NCI-H2196 treated with DMSO at 0.1 percent for 48 hours (cell line): ENCODE results near the gene TMEM98.
A peak's percentile ranks its signal among the peaks of the same experiment; 100 is the strongest.
"Not testable (repeated sequence)": the region's sequence is repeated elsewhere in the genome, so short reads cannot be mapped to it uniquely, and the experiment has no call there.

Experiments
- DNase-seq: peaks from one replicate; lab custom pipeline; 2025; ENCODE audit not compliant: unreplicated experiment; lab: John Stamatoyannopoulos, UW

The TMEM98 gene, protein sequence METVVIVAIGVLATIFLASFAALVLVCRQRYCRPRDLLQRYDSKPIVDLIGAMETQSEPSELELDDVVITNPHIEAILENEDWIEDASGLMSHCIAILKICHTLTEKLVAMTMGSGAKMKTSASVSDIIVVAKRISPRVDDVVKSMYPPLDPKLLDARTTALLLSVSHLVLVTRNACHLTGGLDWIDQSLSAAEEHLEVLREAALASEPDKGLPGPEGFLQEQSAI

DNA sequence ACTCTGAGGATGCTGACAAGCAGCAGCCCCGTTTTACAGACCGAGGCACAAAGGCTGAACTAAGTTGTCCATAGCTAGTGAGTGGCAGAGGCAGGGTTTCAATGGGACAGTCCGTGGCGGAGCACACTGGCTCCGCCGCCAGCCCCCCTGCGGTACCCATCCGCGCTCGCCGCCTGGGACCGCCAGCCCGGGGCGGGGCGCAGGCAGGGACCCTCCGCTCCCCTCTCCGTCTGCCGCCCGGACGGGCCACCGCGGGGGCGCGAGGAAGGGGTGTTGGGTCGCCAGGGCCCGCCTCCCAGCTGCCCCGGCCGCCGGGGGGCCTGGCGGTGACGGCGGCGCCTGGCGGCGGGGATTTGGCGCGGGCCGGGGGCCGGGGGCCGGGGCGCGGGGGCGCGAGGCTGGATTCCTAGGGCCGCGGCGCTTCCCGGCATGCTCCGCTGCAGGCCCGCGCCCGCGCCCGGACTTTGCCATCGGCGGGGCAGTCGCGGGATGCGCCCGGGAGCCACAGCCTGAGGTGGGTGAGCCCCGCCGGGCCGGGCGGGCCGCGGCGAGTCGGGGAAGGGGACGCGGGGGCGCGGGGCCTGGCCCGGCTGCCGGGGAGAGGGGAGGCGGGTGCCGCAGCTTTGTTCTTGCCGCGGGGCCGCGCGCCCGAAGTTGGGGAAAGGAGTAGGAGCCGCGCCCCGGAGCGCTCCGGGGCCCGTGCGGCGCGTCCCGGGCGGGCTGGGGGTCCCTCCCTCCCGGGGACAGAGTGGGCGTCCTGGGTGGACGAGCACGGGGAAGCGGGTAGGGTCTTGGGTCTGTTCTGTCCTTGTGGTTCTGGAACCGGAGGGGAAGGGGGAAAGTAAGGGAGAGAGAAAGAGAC, at the start of gene TMEM98:
TMEM98 (plus strand) TSS at position 430 of the 862 bp plus-strand sequence. CDS start 3,376 bp downstream, outside the sequence.
- DNase-seq = no peak

DNA sequence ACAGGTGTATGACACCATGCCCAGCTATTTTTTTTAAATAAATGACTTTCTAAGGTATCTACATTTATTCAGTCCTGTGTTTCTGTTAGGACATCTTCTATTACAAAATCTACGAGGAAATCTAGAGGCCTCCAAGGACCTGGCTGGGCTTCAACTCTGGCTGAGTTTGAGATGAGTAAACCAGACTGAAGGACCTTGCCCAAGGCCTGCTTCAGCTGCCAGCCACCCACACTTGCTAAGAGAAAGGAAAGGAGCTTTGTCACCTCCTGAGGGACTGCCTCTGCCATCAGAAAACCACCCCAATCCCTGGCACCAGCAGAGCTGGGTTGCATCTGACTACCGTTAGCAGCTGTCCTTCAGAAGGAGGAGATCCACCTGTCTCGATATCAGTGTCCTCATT, 49.7 kb upstream of the TMEM98 start:
- DNase-seq = no peak

DNA sequence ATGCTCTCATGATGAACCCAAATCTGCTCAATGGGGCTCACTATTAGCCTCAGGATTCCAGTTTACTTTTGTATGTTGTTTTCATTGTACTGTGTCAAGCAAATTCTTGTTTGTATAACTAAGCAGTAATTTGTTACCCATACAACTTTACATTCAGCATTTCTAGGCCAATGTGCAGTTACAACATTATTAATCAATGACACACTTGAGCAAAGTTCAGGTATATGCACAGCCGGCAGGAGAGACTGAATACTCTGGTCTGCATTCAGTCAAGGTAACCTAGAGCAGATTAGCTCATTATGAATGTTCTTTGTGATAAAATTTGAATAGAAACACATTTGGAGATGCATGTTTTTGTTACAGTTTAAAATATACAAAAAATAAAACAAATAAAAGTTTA, 48.8 kb upstream of the TMEM98 start:
- no peak for DNase-seq

DNA sequence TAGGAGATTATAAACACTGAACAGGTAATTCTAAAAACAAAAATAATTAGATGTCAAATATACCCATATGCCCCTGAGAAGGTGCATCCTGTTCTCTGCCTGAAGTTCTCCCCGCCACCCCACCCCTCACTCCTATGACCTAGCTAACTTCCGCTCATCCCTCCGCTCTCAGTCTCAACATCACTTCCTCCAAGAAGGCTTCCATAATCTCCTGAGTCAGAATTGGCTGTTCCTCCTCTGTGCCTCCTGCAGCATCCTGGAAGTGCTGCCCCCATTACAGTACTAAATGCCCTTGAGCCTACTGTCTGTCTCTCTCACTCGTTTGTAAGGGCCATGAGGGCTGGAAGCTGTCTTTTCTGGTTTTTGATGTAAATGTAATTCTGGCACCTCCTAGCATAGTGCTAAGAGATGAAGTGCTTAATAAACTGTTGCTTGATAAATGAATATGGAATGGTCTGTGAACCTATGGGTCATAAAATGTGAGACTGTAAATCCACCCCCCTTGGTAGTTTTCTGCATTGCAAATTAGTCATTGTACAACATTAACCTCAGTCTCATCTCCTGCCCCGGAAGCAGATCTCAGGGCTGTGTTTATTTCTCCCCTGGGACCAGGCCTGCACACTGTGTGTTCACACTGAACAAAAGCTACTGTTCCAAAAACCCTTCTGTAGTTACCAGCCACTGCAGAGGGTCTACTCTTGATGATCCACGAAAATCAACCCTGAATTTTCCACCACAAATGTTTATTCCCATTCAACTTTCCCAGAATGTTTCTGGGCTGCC, 47.1 kb upstream of the TMEM98 start:
- no peak for DNase-seq

DNA sequence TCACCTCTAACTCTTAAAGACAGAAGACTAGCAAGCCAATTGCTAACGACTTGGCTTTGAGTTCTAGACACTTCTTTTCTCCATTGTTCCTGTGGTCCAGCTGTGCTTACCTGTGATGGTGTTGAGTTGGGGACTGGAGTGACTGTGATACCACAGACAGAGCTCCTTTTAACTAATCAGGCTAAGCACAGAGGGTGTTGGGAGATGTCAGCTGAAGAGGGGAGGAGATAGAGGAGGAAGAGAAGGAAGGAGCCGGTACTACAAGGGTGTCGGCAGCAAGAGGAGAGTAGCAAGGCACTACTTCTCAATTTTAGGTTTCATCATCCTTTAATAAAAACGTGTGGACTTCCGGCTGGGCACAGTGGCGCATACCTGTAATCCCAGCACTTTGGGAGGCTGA, 45.9 kb upstream of the TMEM98 start:
- no peak for DNase-seq

DNA sequence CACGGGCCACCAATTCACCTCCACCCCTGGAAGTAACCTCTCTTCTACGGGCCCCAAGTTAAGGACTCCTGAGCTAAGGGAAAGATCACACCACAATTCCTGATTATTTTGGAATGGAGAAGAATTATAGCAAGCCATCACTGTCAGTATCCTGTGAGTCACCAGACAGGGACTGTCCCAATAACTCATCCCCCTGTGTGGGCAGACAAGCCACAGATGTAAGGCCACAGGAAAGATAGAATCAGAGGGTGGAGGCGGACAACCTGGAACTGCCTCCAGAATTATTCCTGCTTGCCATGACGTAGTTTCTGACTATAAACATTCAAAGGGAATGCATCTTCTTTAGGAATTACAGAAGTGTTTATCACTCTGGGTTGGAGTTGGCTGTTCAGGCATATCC, 45.2 kb upstream of the TMEM98 start:
- no peak for DNase-seq

DNA sequence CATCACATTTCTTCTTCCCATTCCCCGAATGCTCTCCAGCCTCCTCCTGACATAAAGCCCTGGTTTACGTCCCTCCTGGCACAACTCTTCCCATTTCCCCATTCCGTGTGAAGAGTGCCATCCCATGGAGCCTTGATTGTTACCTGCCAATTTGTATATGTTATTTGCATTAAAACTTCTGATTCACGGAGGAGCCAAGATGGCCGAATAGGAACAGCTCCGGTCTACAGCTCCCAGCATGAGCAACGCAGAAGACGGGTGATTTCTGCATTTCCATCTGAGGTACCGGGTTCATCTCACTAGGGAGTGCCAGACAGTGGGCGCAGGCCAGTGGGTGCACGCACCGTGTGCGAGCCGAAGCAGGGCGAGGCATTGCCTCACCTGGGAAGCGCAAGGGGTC, 41.0 kb upstream of the TMEM98 start:
- DNase-seq = not testable (repeated sequence)

DNA sequence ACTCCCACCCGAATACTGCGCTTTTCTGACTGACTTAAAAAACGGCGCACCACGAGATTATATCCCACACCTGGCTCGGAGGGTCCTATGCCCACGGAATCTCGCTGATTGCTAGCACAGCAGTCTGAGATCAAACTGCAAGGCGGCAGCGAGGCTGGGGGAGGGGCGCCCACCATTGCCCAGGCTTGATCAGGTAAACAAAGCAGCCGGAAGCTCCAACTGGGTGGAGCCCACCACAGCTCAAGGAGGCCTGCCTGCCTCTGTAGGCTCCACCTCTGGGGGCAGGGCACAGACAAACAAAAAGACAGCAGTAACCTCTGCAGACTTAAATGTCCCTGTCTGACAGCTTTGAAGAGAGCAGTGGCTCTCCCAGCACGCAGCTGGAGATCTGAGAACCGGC, 40.5 kb upstream of the TMEM98 start:
- DNase-seq = not testable (repeated sequence)

DNA sequence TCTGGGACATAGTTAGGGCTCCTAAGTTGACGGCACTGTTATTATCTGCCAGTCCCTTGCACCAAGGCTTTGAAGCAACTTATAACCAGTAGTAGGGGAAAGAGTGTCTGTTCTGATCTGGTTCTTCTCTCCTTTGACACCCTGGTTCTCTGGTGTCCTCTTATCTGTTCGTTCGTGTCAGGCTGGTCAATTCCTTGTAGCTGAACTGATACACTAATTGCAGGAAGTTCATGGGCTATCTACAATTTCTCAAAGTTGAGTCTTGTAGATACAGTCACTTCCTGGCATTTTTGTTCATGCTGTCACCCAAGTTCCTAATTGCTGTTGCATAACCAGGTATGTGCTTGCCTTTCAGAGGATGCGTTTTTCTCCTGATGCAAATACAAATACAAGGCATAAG, 33.7 kb upstream of the TMEM98 start:
- DNase-seq = no peak

DNA sequence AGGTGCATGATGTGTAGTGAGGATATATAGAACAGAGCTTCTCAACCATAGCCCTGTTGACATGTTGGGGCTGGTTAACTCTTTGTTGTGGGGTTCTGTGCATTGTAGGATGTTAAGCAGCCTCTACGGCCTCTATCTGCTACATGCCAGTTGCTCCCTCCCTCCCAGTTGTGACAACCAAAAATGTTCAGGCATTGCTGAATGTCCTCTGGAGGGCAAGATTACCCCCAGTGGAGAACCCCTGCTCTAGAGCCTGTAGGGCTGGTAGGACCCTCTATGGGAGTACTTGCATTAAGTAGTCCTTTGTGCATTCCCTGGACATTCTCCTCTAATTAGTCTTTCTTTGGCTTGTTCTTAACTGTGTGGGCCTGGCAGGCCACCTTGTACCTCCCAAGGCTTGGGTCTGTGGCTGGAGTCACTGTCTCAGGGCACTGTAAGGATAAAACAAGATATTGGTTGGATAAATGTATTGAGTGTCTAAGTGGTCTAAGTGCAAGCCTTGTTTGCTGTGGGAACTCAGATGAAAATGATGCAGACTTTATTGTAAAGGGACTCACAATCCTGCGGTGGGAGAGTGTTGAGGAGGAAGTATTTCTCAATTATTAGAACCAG, 31.2 kb upstream of the TMEM98 start:
- no peak for DNase-seq

DNA sequence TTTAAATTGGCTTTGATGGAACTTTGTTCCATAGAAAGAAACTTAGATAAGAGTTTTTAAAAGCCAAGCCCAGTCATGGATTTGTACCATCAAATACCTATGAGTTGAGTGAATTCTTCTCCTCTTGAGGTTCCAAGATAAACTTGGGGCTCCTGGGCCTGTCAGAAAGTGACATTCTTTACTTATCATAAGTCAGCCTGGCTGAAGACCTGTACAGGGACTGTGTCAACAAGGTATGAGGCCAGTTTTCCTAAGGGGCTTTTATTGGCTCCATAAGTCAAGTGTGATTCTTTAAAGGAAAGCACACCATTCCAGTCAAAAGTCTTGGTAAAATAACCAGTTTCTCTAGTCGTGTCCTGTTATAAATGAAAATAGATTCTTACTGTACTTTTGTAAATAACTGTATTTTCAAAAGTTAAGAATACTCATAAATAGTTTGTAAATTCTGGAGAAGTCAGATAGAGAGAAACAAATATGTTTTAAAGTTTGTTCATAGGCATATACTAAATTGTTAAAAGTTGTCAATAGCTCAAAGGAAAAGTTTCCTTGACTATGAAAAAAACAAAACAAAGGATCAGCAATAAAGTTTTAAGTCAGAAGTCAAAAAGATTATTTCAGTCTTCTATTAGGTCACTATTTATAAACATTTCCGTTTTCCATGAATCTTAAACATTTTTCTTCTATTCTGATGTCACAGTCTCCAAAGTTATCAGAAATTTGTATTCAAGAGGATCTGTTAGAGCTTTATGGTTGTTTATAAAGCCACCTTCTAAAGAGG, 28.5 kb upstream of the TMEM98 start:
- no peak for DNase-seq

DNA sequence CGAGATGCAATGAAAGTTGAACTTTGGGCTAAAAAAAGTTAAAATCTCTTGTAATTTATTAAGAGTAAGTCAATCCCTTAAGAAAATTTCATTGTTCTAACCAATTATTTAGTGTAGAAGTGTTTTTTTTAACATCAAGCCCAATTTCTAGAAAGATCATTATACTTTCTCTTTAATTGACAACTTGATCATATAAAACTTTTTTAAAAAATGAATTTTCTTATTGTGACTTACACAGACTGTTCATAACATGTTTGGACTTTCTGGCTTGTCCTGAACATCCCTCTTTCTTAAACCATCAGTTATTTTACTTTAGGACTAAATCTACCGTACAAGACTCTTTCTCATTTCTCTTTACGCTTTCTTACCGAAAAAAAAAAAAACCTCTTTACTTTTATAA, 26.2 kb upstream of the TMEM98 start:
- DNase-seq = no peak

DNA sequence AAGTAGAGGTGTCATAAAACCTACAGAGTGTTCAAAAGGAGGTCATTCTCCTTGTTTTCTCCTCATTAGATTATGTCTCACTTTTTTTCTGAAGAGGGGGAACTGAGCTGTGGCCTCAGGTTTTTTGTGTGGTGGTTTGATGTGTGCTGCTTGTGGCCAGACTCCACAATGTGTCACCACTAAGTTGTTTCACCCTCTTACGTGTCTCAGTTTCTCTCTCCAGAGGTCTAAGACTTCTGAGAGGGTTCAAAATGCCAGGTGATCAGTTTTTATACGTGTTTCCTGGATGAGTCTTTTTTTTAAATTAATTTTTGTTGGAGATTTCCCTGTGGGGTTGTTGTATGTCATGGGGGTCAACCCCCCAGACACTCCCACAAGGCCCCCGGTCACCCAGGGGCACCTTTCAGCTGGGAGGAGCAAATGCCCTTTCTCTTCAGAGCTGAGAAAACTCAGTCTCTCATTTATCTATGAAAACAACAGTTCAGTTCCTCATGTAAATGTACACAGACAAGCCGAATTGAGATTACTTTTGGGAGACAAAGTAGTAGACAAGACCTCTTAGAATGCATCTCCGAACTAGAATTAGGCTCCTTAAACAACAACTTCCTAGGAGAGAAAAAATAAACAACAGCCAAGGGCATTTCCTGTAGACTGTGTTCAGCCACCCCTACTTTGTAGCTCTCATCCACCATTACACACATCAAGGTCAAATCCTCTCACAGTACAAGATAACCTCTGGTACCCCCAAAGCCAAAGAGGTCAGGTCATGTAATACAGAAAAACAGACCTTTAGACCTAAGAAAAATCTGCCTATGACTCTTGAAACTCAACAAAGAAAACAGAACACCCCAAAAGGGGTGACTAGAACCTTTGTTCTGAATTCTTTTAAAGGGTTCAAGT, 23.9 kb upstream of the TMEM98 start:
- no peak for DNase-seq

DNA sequence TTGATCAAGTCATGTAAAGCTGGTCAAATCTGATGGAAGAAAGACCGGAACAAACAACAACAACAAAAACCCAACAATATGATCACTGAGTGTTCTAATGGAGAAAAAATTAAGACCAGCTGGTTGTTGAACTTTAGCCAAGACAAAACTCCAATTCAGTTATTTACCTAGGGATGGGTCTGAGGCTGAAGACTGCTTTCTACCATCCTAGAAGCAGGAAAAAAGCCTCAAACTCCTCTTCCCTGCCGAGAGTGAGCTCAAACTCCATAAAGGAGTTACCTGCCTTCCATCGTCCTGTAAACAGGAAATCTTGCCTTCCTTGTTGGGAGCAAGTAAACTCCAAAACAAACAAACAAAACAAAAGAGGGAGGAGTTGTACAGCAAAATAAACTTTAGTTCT, 23.1 kb upstream of the TMEM98 start:
- no peak for DNase-seq

DNA sequence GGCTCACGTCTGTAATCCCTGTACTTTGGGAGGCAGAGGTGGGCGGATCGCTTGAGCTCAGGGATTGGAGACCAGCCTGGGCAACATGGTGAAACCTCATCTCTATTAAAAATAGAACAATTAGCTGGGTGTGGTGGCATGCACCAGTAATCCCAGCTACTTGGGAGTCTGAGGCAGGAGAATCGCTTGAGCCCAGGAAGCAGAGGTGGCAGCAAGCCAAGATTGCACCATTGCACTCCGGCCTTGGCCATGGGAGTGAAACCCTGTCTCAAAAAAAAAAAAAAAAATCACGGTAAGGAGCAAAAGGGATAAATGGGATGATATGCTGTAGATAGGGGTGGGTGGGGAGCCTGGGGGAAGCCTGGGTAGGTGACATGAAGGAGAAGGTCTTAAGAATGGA, 20.4 kb upstream of the TMEM98 start:
- DNase-seq = no peak

DNA sequence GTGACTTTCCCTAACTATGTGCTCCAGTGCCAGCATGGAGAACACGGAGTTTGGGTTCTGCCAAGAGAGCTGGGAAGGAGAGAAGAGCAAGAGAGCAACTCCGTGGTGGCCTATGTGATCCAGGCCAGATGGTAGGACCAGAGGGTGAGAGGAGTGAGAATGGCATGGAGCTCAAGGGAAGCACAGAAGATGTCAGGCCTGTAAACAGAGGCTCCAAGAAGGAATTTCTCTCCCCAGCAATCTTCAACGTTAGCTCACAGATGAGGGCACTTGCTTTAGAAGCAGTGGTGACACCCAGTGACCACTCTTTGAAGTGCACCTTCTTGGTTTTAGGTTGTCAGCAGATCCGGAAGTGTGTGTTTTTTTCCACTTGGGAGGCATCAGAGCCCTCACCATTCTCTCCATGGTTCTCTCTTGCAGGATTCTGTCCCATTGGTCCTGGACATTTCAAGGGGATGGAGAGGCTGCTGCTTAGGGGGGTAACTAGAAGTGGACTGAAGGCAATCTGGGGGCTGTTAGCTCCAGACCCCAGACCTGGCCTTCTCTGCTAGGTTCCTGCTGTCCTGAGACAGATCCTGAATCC, 18.1 kb upstream of the TMEM98 start:
- peak; percentile 7 for DNase-seq

DNA sequence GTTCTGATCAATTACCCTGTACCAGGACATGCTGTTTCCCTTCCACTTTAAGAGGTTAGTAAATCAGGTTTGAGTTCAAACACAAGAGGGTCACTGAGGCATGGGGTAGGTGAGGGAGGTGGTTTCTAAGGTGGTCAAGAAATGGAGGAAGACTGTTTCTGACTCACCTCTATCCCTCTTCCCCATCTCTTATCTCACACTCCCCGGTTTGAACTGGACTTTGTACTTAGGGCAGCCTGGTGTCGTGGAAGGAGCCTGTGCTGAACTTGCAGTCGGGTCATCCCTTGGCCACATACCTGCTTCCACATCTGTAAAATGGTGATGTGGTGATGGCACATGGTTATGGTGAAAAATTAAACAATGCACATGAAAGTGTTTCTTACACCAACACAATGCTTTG, 17.2 kb upstream of the TMEM98 start:
- DNase-seq = no peak

DNA sequence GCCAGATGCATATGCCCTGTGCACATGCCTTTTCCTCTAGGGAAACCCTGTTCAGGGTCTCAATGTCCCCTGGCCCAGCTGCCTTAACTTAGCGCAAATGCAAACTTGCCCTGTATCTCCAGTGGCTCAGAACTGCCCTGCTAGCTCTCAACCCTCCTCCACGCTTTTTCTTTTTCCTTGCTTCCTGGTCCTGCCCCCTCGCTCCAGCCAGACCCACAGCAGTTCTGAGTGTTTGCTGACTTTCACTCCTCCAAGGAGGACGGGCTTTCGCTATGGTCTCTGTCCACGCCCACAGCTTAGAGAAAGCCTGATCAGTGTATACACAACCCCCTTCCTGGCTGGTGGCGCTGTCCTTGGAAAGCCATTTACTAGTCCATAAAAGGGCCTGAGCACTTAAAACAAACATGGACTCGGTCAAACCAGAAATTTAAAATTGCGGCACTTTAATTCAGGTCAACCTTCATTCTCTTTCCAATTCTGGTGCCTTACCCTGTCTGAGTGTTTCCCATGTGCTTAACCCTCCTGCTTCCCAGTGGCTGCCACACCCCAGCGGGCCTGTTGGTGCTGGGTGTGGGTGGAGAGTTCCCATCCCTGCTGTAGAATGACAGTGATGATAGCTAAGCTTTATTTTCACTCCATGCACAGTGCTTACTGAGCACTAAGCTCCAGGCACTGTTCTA, 15.6 kb upstream of the TMEM98 start:
- DNase-seq = no peak

DNA sequence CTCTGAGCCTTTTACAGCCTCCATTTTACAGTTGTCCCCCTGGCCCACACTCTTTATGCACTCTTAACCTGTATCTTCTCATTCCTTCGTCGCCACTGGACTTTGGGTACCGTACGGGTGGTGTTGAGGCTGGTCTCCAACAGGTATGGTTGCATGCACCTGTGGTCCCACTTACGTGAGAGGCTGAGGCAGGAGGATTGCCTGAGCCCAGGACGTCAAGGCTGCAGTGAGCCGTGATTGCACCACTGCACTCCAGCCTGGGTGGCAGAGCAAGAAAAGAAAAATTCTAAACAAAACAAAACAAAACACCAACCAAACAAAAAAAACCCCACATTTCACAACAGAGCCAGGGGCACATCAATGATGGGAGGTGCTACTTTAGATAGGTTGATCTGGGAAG, 14.4 kb upstream of the TMEM98 start:
- no peak for DNase-seq
